CD4-positive, alpha-beta memory T cell (primary cell): ENCODE data around the gene B4GALNT3. TPM values are rescaled to one million over a fixed set of nuclear protein-coding genes. Genes with fewer than 3 reads are reported as not detected.

Experiments
- CTCF ChIA-PET: fragments of 350-600 bp; sonication (Branson Sonifier 250); formaldehyde crosslinking; loops from one replicate; lab custom pipeline; 2021; ENCODE audit warnings: inconsistent platforms; ENCODE audit not compliant: partially characterized antibody; lab: Charles Lee
- POLR2A ChIA-PET: fragments of 350-600 bp; sonication (Branson Sonifier 250); formaldehyde crosslinking; loops from one replicate; lab custom pipeline; 2021; ENCODE audit not compliant: partially characterized antibody; lab: Charles Lee
- DNase-seq, 5 donors: peaks; one replicate each; pipeline versions ENCODE4 v3.0.0 to v3.0.0-alpha.2; 2020 to 2022; ENCODE audit warnings: mixed read lengths in 1 of 5
- H3K27ac ChIP-seq: one replicate; pipeline ENCODE4 v1.7.0; 2013; ENCODE audit warnings: low read depth, low read length
- H3K27me3 ChIP-seq: 2 replicates; pipeline ENCODE4 v1.7.0; 2013; ENCODE audit warnings: mild to moderate bottlenecking, low read length, moderate library complexity; ENCODE audit not compliant: insufficient read depth
- H3K36me3 ChIP-seq: 2 replicates; pipeline ENCODE4 v1.7.0; 2013; ENCODE audit warnings: mild to moderate bottlenecking, low read length, moderate library complexity; ENCODE audit not compliant: insufficient read depth
- H3K4me1 ChIP-seq: 2 replicates; pipeline ENCODE4 v1.7.0; 2013; ENCODE audit warnings: mild to moderate bottlenecking, low read length, moderate library complexity; ENCODE audit not compliant: insufficient read depth
- H3K4me3 ChIP-seq, 2 donors: one replicate each; pipeline ENCODE4 v1.7.0; 2013; ENCODE audit warnings: low read length in 2 of 2, mild to moderate bottlenecking in 1 of 2
- H3K9me3 ChIP-seq, 2 donors: one replicate each; pipeline ENCODE4 v1.7.0; 2013; ENCODE audit warnings: low read length in 2 of 2, control low read depth in 1 of 2; ENCODE audit not compliant: control insufficient read depth in 1 of 2
- H3K27ac Mint-ChIP-seq, 7 donors: one replicate each; pipeline ENCODE4 v1.8.0; 2020 to 2021; ENCODE audit warnings: mixed read lengths in 7 of 7, mild to moderate bottlenecking in 6 of 7, inconsistent platforms in 3 of 7, moderate library complexity in 3 of 7
- H3K27me3 Mint-ChIP-seq, 2 donors: one replicate each; pipeline ENCODE4 v1.8.0; 2020 to 2021; ENCODE audit warnings: mixed read lengths in 2 of 2
- H3K36me3 Mint-ChIP-seq, 2 donors: one replicate each; pipeline ENCODE4 v1.8.0; 2020 to 2021; ENCODE audit warnings: mixed read lengths in 2 of 2, inconsistent platforms in 1 of 2, mild to moderate bottlenecking in 1 of 2
- H3K4me1 Mint-ChIP-seq, 4 donors: one replicate each; pipeline ENCODE4 v1.8.0; 2020 to 2021; ENCODE audit warnings: mixed read lengths in 4 of 4, mild to moderate bottlenecking in 1 of 4
- H3K4me3 Mint-ChIP-seq, 8 donors: one replicate each; pipeline ENCODE4 v1.8.0; 2020 to 2021; ENCODE audit warnings: mixed read lengths in 8 of 8, mild to moderate bottlenecking in 7 of 8, moderate library complexity in 6 of 8, inconsistent platforms in 3 of 8
- H3K9me3 Mint-ChIP-seq, 8 donors: one replicate each; pipeline ENCODE4 v1.8.0; 2020 to 2021; ENCODE audit warnings: mixed read lengths in 8 of 8, mild to moderate bottlenecking in 5 of 8, inconsistent platforms in 3 of 8, moderate library complexity in 1 of 8
- intact Hi-C: fragments of 100-400 bp; cut with micrococcal nuclease; formaldehyde crosslinking; loops from one replicate; pipeline ENCODE4 v1.15.1; 2023
- polyA plus RNA-seq, 2 donors: library from polyadenylated mRNA; unstranded; fragments of 300-500 nt; fragmentation: Illumina TruSeq; gene quantifications; one replicate each; pipeline ENCODE4 v1.2.3, GENCODE V29; 2021
- total RNA-seq, 2 experiments: library from RNA; stranded (reverse); gene quantifications; one replicate each; pipeline ENCODE4 v1.2.3, GENCODE V29; 2021

The B4GALNT3 gene
- total and polyA plus RNA-seq, 4 experiments from 2014 or later = 0.18 to 4.8 (median 2.4) TPM

DNA sequence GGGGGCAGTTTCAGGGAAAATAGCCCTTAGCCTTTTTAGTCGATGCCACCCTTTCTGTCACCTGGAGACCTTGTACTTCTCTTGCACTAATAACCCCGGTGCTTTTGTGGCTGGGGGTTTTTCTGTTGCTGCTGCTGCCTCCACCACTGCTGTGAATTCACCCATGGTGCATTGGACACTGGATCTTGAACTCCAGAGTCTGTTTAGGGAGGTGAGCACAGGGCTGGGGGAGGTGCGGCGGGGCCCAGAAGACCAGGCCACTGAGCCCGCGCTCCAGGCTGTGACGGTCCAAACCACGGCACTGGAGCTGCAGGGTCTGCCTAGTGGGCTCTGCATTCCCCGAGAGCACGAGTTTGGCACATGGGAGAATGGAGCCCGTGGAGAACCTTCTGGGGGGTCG lies 102.9 kb downstream of the B4GALNT3 start:
- ChIA-PET POLR2A (interaction anchor here (1.3 to 1.7 kb wide), 2 partner anchors 173 to 386 kb away, joined by 3 to 8 read pairs; partner anchors contain the start of genes KDM5A and RAD52), CTCF (interaction anchor here (2.1 kb wide), 1 partner anchor 15 kb away, joined by 13 read pairs; no protein-coding TSS in a partner anchor)
- H3K4me1 ChIP-seq = peaks cover 57% of the 10 kb centered on the region
- H3K4me1 Mint-ChIP-seq = peaks cover 53 to 80% (median 64%) of the 10 kb centered on the region in 4 donors
- no peaks in the 10 kb centered on the region for H3K27me3 Mint-ChIP-seq
- peak overlapping the region in 7 of 8 donors; percentile 79 to 93 (median 85) for H3K4me3 Mint-ChIP-seq
- peak in 2 of 5 donors; percentile 25 to 60 for DNase-seq
- intact Hi-C loops = loop anchor here (10.0 kb wide), 1 partner anchor 532 kb away; no protein-coding TSS in a partner anchor
- H3K4me3 ChIP-seq = peak overlapping the region in 1 of 2 donors; percentile 51
- H3K9me3 ChIP-seq = no peaks in the 10 kb centered on the region
- H3K27me3 ChIP-seq = no peaks in the 10 kb centered on the region
- peaks cover 0 to 30% of the 10 kb centered on the region in 2 donors for H3K36me3 Mint-ChIP-seq
- peak overlapping the region; percentile 71 for H3K27ac ChIP-seq
- H3K27ac Mint-ChIP-seq = peak overlapping the region; percentile 88 to 97 (median 93)
- peaks cover 0 to 2% (median 0%) of the 10 kb centered on the region in 8 donors for H3K9me3 Mint-ChIP-seq
- no peaks in the 10 kb centered on the region for H3K36me3 ChIP-seq

DNA sequence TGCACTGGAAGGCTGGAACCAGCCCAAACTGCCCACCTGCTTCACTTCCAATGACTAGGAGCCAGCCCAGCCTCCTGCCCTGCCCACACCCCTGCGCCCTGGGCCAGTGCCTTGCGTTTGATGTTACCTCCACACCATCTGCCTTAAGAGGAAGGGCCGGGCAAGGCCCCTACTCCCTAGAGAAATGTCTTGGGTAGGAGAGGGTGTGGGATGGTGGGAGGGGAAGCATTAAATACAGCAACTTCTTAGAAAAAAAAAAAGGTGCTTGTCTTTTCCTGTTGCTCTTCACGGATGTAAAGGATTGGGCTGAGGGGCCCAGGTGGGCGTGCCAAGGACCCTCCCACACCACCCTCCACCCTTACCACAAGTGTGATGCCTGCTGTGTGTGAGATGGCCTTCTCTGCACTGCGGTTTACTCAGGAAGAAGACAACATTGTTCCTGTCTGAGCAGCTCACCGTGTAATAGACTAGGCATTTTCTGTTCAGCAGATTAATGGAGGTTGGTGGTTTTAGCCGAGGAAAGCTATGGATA lies 103.6 kb downstream of the B4GALNT3 start:
- DNase-seq = peak; percentile 74 to 81 (median 78)
- H3K27me3 Mint-ChIP-seq = no peaks in the 10 kb centered on the region
- intact Hi-C loops = loop anchor here (10.0 kb wide), 1 partner anchor 531 kb away; no protein-coding TSS in a partner anchor
- ChIA-PET CTCF (interaction anchor here (1.0 to 6.0 kb wide), 4 partner anchors 9 to 251 kb away, joined by 4 to 43 read pairs (median 10); no protein-coding TSS in a partner anchor), POLR2A (interaction anchor here (0.6 to 2.9 kb wide), 10 partner anchors 67 to 1029 kb away, joined by 3 to 26 read pairs (median 4); partner anchors contain the start of genes B4GALNT3, ERC1, KDM5A and RAD52)
- Histone ChIP-seq H3K36me3 (no peaks in the 10 kb centered on the region), H3K9me3 (no peaks in the 10 kb centered on the region), H3K27me3 (no peaks in the 10 kb centered on the region), H3K27ac (peak overlapping the region; percentile 71), H3K4me1 (peaks cover 60% of the 10 kb centered on the region), H3K4me3 (peak overlapping the region; percentile 44 to 51)
- H3K9me3 Mint-ChIP-seq = peaks cover 0 to 2% (median 0%) of the 10 kb centered on the region in 8 donors
- H3K27ac Mint-ChIP-seq = peak overlapping the region; percentile 88 to 97 (median 93)
- peaks cover 55 to 83% (median 69%) of the 10 kb centered on the region in 4 donors for H3K4me1 Mint-ChIP-seq
- H3K36me3 Mint-ChIP-seq = peaks cover 0 to 26% of the 10 kb centered on the region in 2 donors
- H3K4me3 Mint-ChIP-seq = peak overlapping the region; percentile 79 to 93 (median 86)

- peak overlapping the region; percentile 88 to 97 (median 93) for H3K27ac Mint-ChIP-seq
- peaks cover 56 to 87% (median 71%) of the 10 kb centered on the region in 4 donors for H3K4me1 Mint-ChIP-seq
- H3K27me3 ChIP-seq = no peaks in the 10 kb centered on the region
- H3K9me3 ChIP-seq = no peaks in the 10 kb centered on the region
- H3K4me3 ChIP-seq = peak overlapping the region; percentile 44 to 51
- DNase-seq = no peak
- CTCF ChIA-PET = interaction anchor here (1.0 to 6.0 kb wide), 6 partner anchors 9 to 1019 kb away, joined by 4 to 43 read pairs (median 6); no protein-coding TSS in a partner anchor
- peaks cover 61% of the 10 kb centered on the region for H3K4me1 ChIP-seq
- peaks cover 0 to 2% (median 0%) of the 10 kb centered on the region in 8 donors for H3K9me3 Mint-ChIP-seq
- peaks cover 0 to 23% of the 10 kb centered on the region in 2 donors for H3K36me3 Mint-ChIP-seq
- POLR2A ChIA-PET = interaction anchor here (0.6 to 2.9 kb wide), 10 partner anchors 67 to 1028 kb away, joined by 3 to 26 read pairs (median 4); partner anchors contain the start of genes B4GALNT3, ERC1, KDM5A and RAD52
- intact Hi-C loops = loop anchor here (10.0 kb wide), 1 partner anchor 531 kb away; no protein-coding TSS in a partner anchor
- H3K36me3 ChIP-seq = no peaks in the 10 kb centered on the region
- H3K27me3 Mint-ChIP-seq = no peaks in the 10 kb centered on the region
- peak overlapping the region; percentile 79 to 93 (median 86) for H3K4me3 Mint-ChIP-seq
- H3K27ac ChIP-seq = peak overlapping the region; percentile 71
These were observed 104.1 kb downstream of the B4GALNT3 start for GRCh38 chr12:563787-564298.

- H3K9me3 Mint-ChIP-seq = peaks cover 0 to 2% (median 0%) of the 10 kb centered on the region in 8 donors
- Histone ChIP-seq H3K27me3 (no peaks in the 10 kb centered on the region), H3K36me3 (no peaks in the 10 kb centered on the region), H3K27ac (peak overlapping the region; percentile 10), H3K4me1 (peaks cover 73% of the 10 kb centered on the region), H3K9me3 (no peaks in the 10 kb centered on the region), H3K4me3 (no peak overlapping the region)
- H3K27me3 Mint-ChIP-seq = no peaks in the 10 kb centered on the region
- peaks cover 0 to 11% of the 10 kb centered on the region in 2 donors for H3K36me3 Mint-ChIP-seq
- peak overlapping the region in 7 of 8 donors; percentile 61 to 93 (median 85) for H3K4me3 Mint-ChIP-seq
- intact Hi-C loops = loop anchor here (5.0 to 10.0 kb wide), 2 partner anchors 530 to 1027 kb away; partner anchors contain the start of gene FBXL14
- H3K27ac Mint-ChIP-seq = peak overlapping the region; percentile 10 to 97 (median 88)
- no peak for DNase-seq
- ChIA-PET CTCF (interaction anchor here (1.4 to 6.0 kb wide), 6 partner anchors 12 to 1018 kb away, joined by 4 to 43 read pairs (median 8); partner anchors contain the start of genes RAD52 and WNK1), POLR2A (interaction anchor here (1.5 to 2.9 kb wide), 3 partner anchors 188 to 384 kb away, joined by 4 to 26 read pairs (median 6); partner anchors contain the start of genes RAD52 and WNK1)
- H3K4me1 Mint-ChIP-seq = peaks cover 59 to 90% (median 73%) of the 10 kb centered on the region in 4 donors
These were observed 105.4 kb downstream of the B4GALNT3 start for GRCh38 chr12:565161-565560.

- peak overlapping the region; percentile 24 to 97 (median 69) for H3K27ac Mint-ChIP-seq
- peak overlapping the region in 7 of 8 donors; percentile 61 to 93 (median 85) for H3K4me3 Mint-ChIP-seq
- no peaks in the 10 kb centered on the region for H3K36me3 ChIP-seq
- intact Hi-C loops = loop anchor here (5.0 to 10.0 kb wide), 2 partner anchors 529 to 1027 kb away; partner anchors contain the start of gene FBXL14
- H3K36me3 Mint-ChIP-seq = peaks cover 0 to 8% of the 10 kb centered on the region in 2 donors
- H3K4me1 ChIP-seq = peaks cover 77% of the 10 kb centered on the region
- no peak overlapping the region for H3K27ac ChIP-seq
- H3K27me3 Mint-ChIP-seq = no peaks in the 10 kb centered on the region
- H3K27me3 ChIP-seq = no peaks in the 10 kb centered on the region
- peaks cover 0 to 2% (median 0%) of the 10 kb centered on the region in 8 donors for H3K9me3 Mint-ChIP-seq
- no peaks in the 10 kb centered on the region for H3K9me3 ChIP-seq
- DNase-seq = no peak
- no peak overlapping the region for H3K4me3 ChIP-seq
- H3K4me1 Mint-ChIP-seq = peaks cover 59 to 86% (median 71%) of the 10 kb centered on the region in 4 donors
- ChIA-PET CTCF (interaction anchor here (0.7 to 6.0 kb wide), 10 partner anchors 10 to 384 kb away, joined by 3 to 43 read pairs (median 6); partner anchors contain the start of genes RAD52 and WNK1), POLR2A (interaction anchor here (1.5 to 2.9 kb wide), 3 partner anchors 188 to 383 kb away, joined by 4 to 26 read pairs (median 6); partner anchors contain the start of genes RAD52 and WNK1)
These were observed 105.9 kb downstream of the B4GALNT3 start for GRCh38 chr12:565589-566105.

DNA sequence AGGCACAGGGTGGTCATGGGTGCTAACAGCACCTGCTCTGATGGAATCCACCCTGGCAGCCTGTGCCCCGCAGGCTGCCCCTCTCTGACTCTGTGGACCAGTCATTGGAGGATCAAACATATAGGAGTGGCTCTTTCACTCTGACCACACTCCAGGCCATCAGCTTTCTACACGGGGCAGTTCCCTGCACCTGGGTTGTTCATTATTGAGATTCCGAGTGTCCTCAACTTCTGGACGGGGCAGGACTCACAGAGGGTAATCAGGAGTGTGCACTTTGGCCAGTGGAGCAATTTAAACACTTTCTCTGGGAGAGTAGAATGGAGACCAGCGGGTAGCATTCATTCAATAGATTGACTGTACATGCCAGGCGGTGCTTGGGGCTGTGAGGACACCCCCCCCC lies 108.7 kb downstream of the B4GALNT3 start:
- Histone ChIP-seq H3K27ac (no peak overlapping the region), H3K4me1 (peaks cover 57% of the 10 kb centered on the region), H3K27me3 (no peaks in the 10 kb centered on the region), H3K4me3 (no peak overlapping the region), H3K36me3 (no peaks in the 10 kb centered on the region), H3K9me3 (no peaks in the 10 kb centered on the region)
- peak overlapping the region in 4 of 8 donors; percentile 13 to 72 (median 34) for H3K4me3 Mint-ChIP-seq
- no peaks in the 10 kb centered on the region for H3K27me3 Mint-ChIP-seq
- H3K9me3 Mint-ChIP-seq = peaks cover 0 to 2% (median 0%) of the 10 kb centered on the region in 8 donors
- H3K36me3 Mint-ChIP-seq = peaks cover 0 to 8% of the 10 kb centered on the region in 2 donors
- H3K27ac Mint-ChIP-seq = peak overlapping the region; percentile 58 to 90 (median 81)
- DNase-seq = no peak
- POLR2A ChIA-PET = no interaction called here
- intact Hi-C loops = loop anchor here (2.0 to 10.0 kb wide), 3 partner anchors 246 to 1024 kb away; partner anchors contain the start of gene FBXL14
- CTCF ChIA-PET = interaction anchor here (1.0 to 12.7 kb wide), 7 partner anchors 8 to 381 kb away, joined by 5 to 219 read pairs (median 14); partner anchors contain the start of gene RAD52
- peaks cover 46 to 68% (median 56%) of the 10 kb centered on the region in 4 donors for H3K4me1 Mint-ChIP-seq
